ENCODE data around the gene NOXA1. TPM values are rescaled to one million over a fixed set of nuclear protein-coding genes. Genes with fewer than 3 reads are reported as not detected.
A peak's percentile ranks its signal among the peaks of the same experiment; 100 is the strongest.

The NOXA1 gene
- total and polyA plus RNA-seq, 9 of the 15 experiments (the other 6 are each of a cell fraction or from before 2014, with no cell fraction given), result 0.07 to 1.2 (median 0.20) TPM; not detected in 4

- TF ChIP-seq ATF4 (CRISPR knock-in tag; IDR thresholded peaks at IDR 0.05), result 0 out of 2 replicates have a peak, but pooled peaks have one; percentile 11
- peak; percentile 75; the same call in 1 of the 2 replicates for TF ChIP-seq MTA3 (IDR thresholded peaks at IDR 0.05; ENCODE audit: borderline replicate concordance)
- no peak for TF ChIP-seq CLOCK (CRISPR knock-in tag; IDR thresholded peaks at IDR 0.05; ENCODE audit: borderline replicate concordance)
- no peak for TF ChIP-seq KDM5B (IDR thresholded peaks at IDR 0.05; ENCODE audit: insufficient replicate concordance, low read depth, low read length)
- TF ChIP-seq, protein P1, sequence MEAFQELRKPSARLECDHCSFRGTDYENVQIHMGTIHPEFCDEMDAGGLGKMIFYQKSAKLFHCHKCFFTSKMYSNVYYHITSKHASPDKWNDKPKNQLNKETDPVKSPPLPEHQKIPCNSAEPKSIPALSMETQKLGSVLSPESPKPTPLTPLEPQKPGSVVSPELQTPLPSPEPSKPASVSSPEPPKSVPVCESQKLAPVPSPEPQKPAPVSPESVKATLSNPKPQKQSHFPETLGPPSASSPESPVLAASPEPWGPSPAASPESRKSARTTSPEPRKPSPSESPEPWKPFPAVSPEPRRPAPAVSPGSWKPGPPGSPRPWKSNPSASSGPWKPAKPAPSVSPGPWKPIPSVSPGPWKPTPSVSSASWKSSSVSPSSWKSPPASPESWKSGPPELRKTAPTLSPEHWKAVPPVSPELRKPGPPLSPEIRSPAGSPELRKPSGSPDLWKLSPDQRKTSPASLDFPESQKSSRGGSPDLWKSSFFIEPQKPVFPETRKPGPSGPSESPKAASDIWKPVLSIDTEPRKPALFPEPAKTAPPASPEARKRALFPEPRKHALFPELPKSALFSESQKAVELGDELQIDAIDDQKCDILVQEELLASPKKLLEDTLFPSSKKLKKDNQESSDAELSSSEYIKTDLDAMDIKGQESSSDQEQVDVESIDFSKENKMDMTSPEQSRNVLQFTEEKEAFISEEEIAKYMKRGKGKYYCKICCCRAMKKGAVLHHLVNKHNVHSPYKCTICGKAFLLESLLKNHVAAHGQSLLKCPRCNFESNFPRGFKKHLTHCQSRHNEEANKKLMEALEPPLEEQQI (IDR thresholded peaks at IDR 0.05), result no peak
- no peak; a peak in 1 of 4 replicates for TF ChIP-seq TEAD1 (CRISPR knock-in tag; IDR thresholded peaks at IDR 0.05)
- TF ChIP-seq ETS2 (tag; IDR thresholded peaks at IDR 0.05; ENCODE audit: borderline replicate concordance, poor library complexity, severe bottlenecking), result no peak
- no peak for TF ChIP-seq PHB2 (IDR thresholded peaks at IDR 0.05; ENCODE audit: low read depth)
- no peak for TF ChIP-seq ZNF551 (CRISPR knock-in tag; IDR thresholded peaks at IDR 0.05)
- no peak for TF ChIP-seq ZSCAN32 (CRISPR knock-in tag; IDR thresholded peaks at IDR 0.05)
- peak; percentile 95 for TF ChIP-seq MAFK (IDR thresholded peaks at IDR 0.05; ENCODE audit: low read length)
- TF ChIP-seq HMGN3 (IDR thresholded peaks at IDR 0.05; ENCODE audit: borderline replicate concordance, extremely low read depth, insufficient read length, low read depth, low read length), result no peak
Observed at GRCh38 chr9:137482094-137482781, 59.0 kb downstream of the NOXA1 start (continued).
